Fibroblast of skin of back (primary cell): ENCODE measurements around the gene LPIN3.

ENCODE experiments used
- DNase-seq: peaks from one replicate; pipeline ENCODE4 v3.0.0-alpha.2; 2013

LPIN3 gene

DNA sequence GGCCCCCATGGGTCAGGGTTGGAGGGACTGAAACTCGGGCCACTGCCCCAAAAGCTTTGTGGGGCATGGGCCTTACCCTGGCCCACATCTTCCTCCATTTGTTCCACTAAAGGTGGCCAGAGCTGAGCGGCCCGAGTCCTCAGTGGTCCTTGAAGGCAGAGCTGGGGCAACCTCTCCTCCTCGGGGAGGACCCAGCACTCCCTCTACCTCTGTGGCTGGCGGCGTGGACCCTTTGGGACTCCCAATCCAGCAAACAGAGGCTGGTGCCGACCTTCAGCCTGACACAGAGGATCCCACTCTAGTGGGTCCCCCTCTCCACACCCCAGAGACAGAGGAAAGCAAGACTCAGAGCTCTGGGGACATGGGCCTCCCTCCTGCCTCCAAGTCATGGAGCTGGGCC lies 9.3 kb downstream of the LPIN3 start:
- no peak for DNase-seq

GRCh38 chr20:41350408-41350962 lies 9.9 kb downstream of the LPIN3 start:
- no peak for DNase-seq

DNA sequence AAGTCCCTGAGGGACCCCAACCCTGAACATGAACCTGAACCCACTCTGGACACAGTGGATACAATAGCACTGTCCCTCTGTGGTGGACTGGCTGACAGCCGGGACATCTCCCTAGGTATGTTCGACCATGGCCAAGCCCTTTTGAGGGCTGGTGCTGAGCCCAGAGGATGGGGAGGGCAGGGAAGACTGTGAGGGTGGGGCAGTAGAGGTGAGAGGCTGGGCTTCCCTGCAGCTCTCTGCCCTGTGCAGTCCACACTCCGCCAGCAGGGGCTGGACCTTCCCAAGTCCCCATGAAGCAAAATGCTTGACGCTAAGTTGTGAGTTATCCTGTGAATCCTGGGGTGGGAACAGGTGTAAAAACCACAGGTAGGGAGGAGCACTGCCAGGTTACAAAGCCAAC lies 11.5 kb downstream of the LPIN3 start:
- DNase-seq, result no peak

DNA sequence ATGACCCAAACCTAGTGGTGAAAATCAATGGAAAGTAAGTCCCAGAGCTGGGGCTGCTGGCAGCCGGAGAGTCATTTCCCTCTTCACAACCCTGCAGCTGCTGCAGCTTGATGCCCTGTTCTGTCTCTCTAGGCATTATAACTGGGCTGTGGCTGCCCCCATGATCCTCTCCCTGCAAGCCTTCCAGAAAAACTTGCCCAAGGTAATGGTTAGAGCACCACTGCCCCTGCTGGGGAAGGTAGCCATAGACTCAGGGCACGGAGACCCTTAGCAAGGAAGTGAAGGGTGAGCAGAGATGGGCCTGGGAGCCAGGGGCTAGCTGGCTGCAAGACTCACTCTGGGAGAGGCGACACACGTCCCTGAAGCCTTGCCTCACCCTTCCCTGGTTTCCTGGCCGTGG lies 12.0 kb downstream of the LPIN3 start:
- DNase-seq, result no peak

- DNase-seq, result no peak
These were observed 12.9 kb downstream of the LPIN3 start for GRCh38 chr20:41353530-41353929.

GRCh38 chr20:41355192-41355591 lies 14.6 kb downstream of the LPIN3 start:
- no peak for DNase-seq

- DNase-seq, result no peak
These were observed 15.1 kb downstream of the LPIN3 start for GRCh38 chr20:41355598-41356203.

GRCh38 chr20:41356951-41357350 lies 16.3 kb downstream of the LPIN3 start:
- DNase-seq, result no peak

DNA sequence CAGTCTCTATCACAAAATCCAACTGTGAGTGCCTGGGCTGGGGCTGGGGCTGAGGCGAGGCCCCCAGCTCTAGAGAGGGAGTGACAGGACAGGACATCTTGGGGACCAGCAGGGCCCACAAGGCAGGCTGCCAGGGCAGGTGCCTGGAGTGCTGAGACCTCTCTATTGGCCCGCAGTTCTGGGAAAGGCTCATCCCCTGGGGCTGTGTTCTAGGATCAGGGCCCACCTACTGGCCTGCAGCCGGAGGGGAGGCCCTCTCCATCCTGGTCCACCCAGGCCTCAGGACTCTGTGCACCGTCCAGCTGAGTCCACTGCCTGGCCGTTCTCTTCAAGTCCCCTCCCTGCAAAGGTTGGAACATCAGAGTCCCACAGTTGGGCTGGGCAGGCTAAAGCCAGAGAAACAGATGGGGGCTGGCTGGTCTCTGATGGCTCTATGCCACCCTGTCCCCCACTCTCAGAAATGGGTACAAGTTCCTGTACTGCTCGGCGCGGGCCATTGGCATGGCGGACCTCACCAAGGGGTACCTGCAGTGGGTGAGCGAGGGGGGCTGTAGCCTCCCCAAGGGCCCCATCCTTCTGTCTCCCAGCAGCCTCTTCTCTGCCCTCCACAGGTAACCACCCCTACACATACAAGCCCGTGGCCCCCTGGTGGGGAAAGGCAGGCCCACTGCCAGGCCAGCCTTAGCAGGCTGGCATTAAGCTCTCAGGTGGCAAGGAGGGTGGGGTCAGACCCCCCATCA lies 17.0 kb downstream of the LPIN3 start:
- no peak for DNase-seq

DNA sequence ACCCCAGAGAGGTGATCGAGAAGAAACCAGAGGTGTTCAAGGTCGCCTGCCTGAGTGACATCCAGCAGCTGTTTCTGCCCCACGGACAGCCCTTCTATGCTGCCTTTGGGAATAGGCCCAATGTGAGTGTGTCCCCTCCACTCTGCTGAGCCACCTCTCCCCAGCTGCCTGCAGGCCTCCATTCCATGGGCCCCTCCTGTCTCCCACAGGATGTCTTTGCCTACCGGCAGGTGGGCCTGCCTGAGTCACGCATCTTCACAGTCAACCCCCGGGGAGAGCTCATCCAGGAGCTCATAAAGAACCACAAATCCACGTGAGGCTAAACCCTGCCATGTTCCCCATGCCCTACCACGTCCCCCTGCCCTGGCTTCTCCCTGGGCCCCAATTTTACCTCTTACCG lies 17.6 kb downstream of the LPIN3 start:
- DNase-seq, result no peak

- DNase-seq, result no peak
These were observed 18.1 kb downstream of the LPIN3 start for GRCh38 chr20:41358717-41359116.

- DNase-seq, result no peak
These were observed 19.0 kb downstream of the LPIN3 start for GRCh38 chr20:41359541-41360011.

DNA sequence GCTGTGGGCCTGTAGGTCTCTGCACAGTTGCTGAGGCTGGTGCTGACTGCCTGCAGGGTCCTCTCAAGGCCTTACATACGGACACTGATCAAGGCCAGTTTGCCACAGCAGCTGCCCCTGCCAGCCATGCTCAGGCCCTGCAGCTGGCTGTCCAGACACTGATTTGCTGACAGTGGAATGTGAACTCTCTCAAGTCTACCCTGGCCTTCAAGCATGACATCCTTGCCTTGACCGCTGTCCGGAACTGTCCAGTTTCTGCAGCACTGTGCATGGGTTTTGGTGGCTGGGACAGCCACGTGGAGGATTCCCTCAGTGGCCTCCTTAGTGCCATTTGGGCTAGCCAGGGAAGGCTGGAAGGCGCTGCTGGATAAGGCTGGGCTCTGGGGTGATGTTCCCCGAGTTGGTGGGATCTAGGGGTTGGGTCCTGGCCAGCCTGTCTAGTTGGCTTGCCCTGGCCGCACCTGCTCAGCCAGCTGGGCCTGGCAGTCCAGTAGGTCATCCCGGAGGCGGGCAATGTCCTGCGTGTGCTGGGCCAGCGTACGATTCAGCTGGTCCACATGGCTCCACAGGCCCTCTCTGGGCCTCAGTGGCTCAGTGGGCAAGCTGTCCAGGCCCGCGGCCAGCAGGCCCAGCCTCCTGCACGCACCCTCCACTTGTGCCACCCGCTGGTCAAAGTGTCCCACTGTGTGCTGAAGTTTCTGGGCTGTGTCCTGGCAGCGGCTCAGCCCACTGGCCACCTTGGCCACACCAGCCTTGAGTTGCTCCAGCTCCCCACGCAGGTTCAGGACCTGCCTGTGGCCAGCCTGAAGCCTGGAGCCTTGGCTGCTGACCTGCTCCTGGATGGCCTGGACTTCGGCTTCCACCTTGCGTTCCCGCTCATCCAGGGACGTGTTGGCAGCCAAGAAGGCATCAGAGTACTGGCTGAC lies 20.5 kb downstream of the LPIN3 start:
- no peak for DNase-seq

GRCh38 chr20:41361757-41362747 lies 21.4 kb downstream of the LPIN3 start:
- no peak for DNase-seq

DNA sequence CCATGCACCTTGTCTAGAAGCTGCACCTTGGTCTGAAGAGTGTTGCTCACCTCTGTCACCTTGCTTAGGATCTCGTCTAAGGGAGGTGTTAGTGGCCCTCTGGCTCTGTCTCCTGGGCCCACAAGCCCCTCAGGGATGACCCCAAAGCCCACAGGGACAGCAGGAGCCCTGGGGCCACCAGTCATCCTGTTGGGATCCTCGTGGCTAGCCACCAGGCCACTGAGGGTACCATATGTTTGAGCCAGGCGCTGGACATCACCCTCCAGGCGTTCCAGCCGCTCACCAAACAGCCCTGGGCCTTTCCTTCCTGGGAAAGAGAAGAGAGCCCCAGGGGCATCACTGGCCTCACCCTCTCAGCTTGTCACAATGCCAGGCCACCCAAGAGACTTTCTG lies 22.1 kb downstream of the LPIN3 start:
- DNase-seq, result no peak

DNA sequence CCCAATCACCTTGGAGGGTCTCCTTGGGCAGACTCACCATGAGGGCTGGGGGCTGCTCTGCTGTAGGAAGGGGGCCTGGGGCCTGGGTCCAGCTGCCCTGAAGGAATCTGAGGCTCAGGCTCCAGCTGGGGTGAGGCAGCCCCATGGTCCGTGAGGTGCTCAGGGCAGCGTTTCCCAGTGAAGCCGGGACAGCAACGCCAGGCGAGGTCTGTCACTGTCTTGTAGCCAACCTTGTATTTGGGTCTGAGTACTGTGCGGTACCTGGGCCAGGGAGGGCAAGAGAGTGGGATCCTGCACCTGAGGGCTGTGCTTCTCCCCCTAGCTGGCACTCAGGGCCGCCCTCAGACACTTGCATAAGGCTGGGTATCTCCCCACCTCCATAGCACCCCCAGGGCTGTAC lies 23.0 kb downstream of the LPIN3 start:
- no peak for DNase-seq

DNA sequence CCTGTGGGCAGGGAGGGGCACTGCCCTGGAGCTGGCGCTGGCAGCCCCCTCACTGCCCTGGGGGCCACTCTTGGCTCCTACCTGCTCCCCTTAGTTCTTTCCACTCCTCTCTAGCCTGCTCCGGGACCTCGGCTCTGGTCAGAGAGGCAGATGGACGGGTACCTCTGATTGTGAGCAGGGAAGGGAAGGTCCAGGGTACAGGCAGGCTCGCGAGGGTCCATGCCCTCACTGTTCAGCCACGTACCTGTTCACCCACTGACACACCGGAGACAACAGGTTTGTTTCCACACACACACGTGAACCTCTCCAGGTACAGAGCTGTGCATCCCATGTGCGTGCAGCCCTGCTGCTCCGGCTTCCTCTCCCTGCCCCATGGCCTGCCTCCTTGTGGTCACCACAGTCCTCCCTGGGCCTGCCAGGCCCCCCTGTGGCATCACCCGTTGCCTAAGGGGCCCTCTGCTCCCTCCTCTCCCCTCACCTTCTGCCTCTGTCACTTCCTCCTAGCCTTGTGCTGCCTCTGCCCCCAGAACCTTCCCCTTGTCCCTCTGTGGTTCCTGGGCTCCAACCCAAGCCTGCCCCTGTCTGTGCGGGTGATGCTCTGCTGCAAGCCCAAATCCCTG lies 23.7 kb downstream of the LPIN3 start:
- no peak for DNase-seq

- DNase-seq, result no peak
These were observed 24.5 kb downstream of the LPIN3 start for GRCh38 chr20:41364967-41365765.

GRCh38 chr20:41365777-41366545 lies 25.3 kb downstream of the LPIN3 start:
- no peak for DNase-seq
